Activated CD4-positive, alpha-beta memory T cell treated with anti-CD3 and anti-CD28 coated beads, Interleukin-2, amount 10 ng/mL, durations not matched to agents 7 days and 5 days (primary cell): ENCODE measurements around the gene CAVIN2. TPM values are rescaled to one million over a fixed set of nuclear protein-coding genes. Genes with fewer than 3 reads are reported as not detected.

Experiments used
- CTCF ChIA-PET: fragments of 350-600 bp; sonication (Branson Sonifier 250); formaldehyde crosslinking; loops from one replicate; lab custom pipeline; 2021; ENCODE audit warnings: antibody characterized with exemption, inconsistent platforms; lab: Charles Lee
- POLR2A ChIA-PET: fragments of 350-600 bp; sonication (Branson Sonifier 250); formaldehyde crosslinking; loops from one replicate; lab custom pipeline; 2021; ENCODE audit warnings: antibody characterized with exemption; lab: Charles Lee
- DNase-seq: peaks from one replicate; pipeline ENCODE4 v3.0.0-alpha.2; 2020
- H3K27ac Mint-ChIP-seq: one replicate; pipeline ENCODE4 v1.8.0; 2021; ENCODE audit warnings: mild to moderate bottlenecking, mixed read lengths
- H3K27me3 Mint-ChIP-seq: one replicate; pipeline ENCODE4 v1.8.0; 2021; ENCODE audit warnings: mixed read lengths
- H3K36me3 Mint-ChIP-seq: one replicate; pipeline ENCODE4 v1.8.0; 2021; ENCODE audit warnings: low read depth, mixed read lengths
- H3K4me1 Mint-ChIP-seq: one replicate; pipeline ENCODE4 v1.8.0; 2021; ENCODE audit warnings: mixed read lengths
- H3K4me3 Mint-ChIP-seq: one replicate; pipeline ENCODE4 v1.8.0; 2021; ENCODE audit warnings: mild to moderate bottlenecking, mixed read lengths
- H3K9me3 Mint-ChIP-seq: one replicate; pipeline ENCODE4 v1.8.0; 2021; ENCODE audit warnings: mixed read lengths
- total RNA-seq, 2 experiments: library from RNA; stranded (reverse); gene quantifications; one replicate each; pipeline ENCODE4 v1.2.3, GENCODE V29; 2021

The CAVIN2 gene
- total RNA-seq, 2 experiments from 2014 or later, result not detected

DNA sequence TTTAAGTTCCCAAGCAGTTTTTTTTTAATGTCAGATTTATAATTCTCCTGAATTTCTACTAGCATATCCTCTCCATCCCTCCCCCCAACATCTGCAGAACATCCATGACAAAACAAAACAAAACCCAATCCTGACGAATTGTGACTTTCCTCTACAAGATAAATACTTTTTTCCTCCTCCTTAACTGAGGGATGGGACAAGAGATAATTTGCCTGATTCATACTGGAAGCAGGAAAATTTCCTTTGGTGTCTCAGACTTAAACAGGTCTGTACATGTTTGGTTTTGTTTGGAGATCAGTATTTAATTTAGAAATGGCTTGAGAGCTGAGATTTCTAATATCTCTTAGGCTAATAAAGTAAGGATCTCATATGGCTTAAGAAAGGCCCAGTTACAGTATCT is 2.2 kb downstream of the CAVIN2 start:
- POLR2A ChIA-PET, result no interaction called here
- peaks cover 49% of the 10 kb centered on the region for H3K27me3 Mint-ChIP-seq
- no peaks in the 10 kb centered on the region for H3K36me3 Mint-ChIP-seq
- no peak for DNase-seq
- H3K9me3 Mint-ChIP-seq, result no peaks in the 10 kb centered on the region
- H3K4me1 Mint-ChIP-seq, result peaks cover 2% of the 10 kb centered on the region
- CTCF ChIA-PET, result no interaction called here
- no peak overlapping the region for H3K27ac Mint-ChIP-seq
- no peak overlapping the region for H3K4me3 Mint-ChIP-seq

GRCh38 chr2:191840921-191841320 is 6.0 kb downstream of the CAVIN2 start:
- Mint-ChIP-seq H3K4me1 (no peaks in the 10 kb centered on the region), H3K27ac (no peak overlapping the region), H3K4me3 (no peak overlapping the region), H3K36me3 (no peaks in the 10 kb centered on the region), H3K27me3 (peaks cover 30% of the 10 kb centered on the region), H3K9me3 (no peaks in the 10 kb centered on the region)
- DNase-seq, result no peak
- ChIA-PET POLR2A (no interaction called here), CTCF (no interaction called here)

DNA sequence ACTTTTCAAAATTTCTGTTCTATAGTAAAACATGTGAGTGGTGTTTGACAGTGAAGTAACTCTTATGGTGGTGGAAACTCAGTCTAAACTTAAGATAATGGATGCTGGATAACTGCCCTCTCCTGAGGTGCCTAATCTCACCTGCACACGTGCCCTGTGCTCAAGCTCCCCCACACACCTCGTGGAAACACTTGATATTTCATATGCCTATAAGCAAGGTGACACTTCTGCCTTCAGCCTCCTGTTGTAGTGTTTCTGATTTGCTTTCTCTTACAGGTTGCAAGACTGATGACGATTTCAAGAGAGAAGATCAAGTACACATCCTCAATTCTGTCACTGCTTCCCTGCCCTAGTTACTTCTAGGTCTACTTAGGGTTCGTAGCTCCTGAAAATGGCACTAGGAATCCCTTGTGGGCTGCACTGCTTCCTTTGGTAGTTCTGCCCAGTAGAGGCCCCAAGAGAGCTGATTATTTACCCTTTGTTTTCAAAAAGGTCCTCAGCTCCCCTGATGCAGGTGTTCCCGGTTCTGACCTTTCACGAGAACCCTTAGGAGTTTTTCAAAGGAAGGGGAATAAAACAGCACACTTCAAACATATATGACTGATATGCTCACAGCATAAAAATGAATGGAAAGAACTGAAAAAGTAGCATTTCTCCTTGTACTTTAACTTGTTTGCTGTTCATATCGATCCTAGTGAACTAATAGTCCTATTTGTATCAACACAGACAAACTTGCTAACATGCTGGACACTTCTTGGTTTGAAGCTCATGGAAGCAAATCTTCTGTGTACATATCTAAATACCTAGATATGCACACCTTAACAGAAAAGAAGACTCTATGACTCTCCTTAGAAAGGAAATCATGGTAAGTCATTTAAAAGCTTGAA is 6.7 kb downstream of the CAVIN2 start:
- CTCF ChIA-PET, result interaction anchor here (1.0 to 1.7 kb wide), 2 partner anchors 14 to 144 kb away, joined by 3 to 5 read pairs; no protein-coding TSS in a partner anchor

DNA sequence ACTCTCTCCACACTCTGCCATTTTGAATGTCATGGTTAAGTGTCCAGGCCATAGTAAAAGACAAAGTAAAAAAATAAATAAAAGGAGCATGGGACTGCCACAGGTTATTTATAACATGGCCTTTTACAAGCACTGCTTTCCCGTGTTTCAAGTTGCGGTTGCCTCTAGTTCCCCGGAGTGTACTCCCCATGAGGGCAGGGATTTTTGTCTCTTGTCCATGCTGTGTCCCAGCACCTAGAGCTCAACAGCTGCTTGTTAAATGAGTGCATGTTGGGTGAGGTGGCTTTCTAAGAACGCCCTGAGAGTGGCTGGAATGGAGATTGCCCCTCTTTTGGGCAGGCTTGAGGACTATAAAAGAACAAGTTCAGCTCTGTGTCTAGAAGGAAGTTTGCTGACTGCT is 8.4 kb downstream of the CAVIN2 start:
- Mint-ChIP-seq H3K4me3 (no peak overlapping the region), H3K4me1 (no peaks in the 10 kb centered on the region), H3K36me3 (no peaks in the 10 kb centered on the region), H3K27ac (no peak overlapping the region), H3K9me3 (no peaks in the 10 kb centered on the region), H3K27me3 (peaks cover 22% of the 10 kb centered on the region)
- CTCF ChIA-PET, result no interaction called here
- DNase-seq, result no peak
- POLR2A ChIA-PET, result no interaction called here

More for the DNA sequence above, 6.7 kb downstream of the CAVIN2 start:
- POLR2A ChIA-PET, result no interaction called here
- no peaks in the 10 kb centered on the region for H3K36me3 Mint-ChIP-seq
- no peaks in the 10 kb centered on the region for H3K9me3 Mint-ChIP-seq
- DNase-seq, result no peak
- H3K27me3 Mint-ChIP-seq, result peaks cover 23% of the 10 kb centered on the region
- H3K4me3 Mint-ChIP-seq, result no peak overlapping the region
- no peak overlapping the region for H3K27ac Mint-ChIP-seq
- H3K4me1 Mint-ChIP-seq, result no peaks in the 10 kb centered on the region

GRCh38 chr2:191836853-191837769 is 9.8 kb downstream of the CAVIN2 start:
- DNase-seq, result no peak
- ChIA-PET CTCF (no interaction called here), POLR2A (no interaction called here)
- Mint-ChIP-seq H3K27ac (no peak overlapping the region), H3K4me1 (no peaks in the 10 kb centered on the region), H3K36me3 (no peaks in the 10 kb centered on the region), H3K9me3 (no peaks in the 10 kb centered on the region), H3K4me3 (no peak overlapping the region), H3K27me3 (peaks cover 26% of the 10 kb centered on the region)

DNA sequence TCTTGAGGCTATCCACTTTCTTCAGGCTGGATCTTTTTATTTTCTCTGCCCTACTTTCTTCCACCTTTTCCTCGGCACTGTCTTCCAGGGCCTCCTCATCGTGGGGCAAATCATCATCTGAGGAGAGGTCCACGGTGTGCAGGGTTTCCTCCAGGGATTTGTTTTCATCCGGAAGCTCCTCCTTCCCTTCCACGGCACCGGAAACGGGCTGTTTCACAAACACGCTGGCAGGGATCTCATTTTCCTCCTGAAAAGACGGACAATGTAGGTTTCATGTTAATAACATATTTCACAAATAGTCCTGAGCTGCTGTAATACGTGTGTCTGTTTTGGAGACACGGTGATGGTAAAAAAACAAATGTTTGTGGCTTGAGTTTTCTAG is 10.4 kb downstream of the CAVIN2 start:
- H3K27me3 Mint-ChIP-seq, result peaks cover 25% of the 10 kb centered on the region
- POLR2A ChIA-PET, result no interaction called here
- DNase-seq, result no peak
- no peak overlapping the region for H3K27ac Mint-ChIP-seq
- H3K36me3 Mint-ChIP-seq, result no peaks in the 10 kb centered on the region
- CTCF ChIA-PET, result no interaction called here
- no peak overlapping the region for H3K4me3 Mint-ChIP-seq
- no peaks in the 10 kb centered on the region for H3K9me3 Mint-ChIP-seq
- no peaks in the 10 kb centered on the region for H3K4me1 Mint-ChIP-seq

DNA sequence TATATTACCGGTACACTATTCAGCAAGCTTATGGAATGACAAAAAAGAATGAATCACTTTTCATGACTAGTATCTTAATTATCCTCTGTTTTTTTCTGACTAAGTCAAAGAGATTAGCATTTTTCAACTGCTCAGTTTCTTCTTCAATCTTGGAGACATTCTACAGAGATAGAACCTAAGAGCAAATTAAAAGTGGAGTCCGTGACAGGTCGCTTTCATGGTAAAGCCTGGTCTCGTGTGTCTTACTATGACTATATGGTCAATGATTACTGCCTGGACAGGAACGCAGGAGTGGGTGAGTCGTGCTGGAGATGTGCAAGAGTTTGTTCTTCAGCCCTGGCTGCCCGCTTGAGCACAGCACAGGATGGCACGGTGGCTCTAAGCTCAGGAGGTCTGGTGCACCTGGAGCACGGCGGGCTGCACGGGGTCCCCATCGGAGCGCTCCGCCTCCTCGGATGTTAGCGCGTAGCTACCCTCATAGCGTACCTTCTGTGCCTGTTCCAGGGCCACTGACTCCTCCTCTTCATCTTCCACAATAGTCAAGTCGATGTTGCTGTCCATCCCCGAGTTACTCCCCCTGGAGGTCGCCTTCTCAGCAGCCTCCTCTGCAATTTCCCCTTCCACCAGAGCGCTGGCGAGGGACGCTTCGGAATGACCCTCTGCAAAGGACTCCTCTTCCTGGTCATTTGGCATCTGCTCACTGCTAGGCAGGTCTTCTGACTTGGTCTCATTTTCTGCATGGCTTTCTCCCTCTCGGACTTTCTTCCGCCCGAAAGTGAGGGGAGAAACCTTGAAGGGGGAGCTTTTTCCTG is 11.1 kb downstream of the CAVIN2 start:
- Mint-ChIP-seq H3K9me3 (no peaks in the 10 kb centered on the region), H3K4me3 (no peak overlapping the region), H3K4me1 (no peaks in the 10 kb centered on the region), H3K27ac (no peak overlapping the region), H3K27me3 (peaks cover 24% of the 10 kb centered on the region), H3K36me3 (no peaks in the 10 kb centered on the region)
- ChIA-PET CTCF (interaction anchor here (1.4 kb wide), 1 partner anchor 327 kb away, joined by 6 read pairs; no protein-coding TSS in a partner anchor), POLR2A (no interaction called here)
- no peak for DNase-seq

DNA sequence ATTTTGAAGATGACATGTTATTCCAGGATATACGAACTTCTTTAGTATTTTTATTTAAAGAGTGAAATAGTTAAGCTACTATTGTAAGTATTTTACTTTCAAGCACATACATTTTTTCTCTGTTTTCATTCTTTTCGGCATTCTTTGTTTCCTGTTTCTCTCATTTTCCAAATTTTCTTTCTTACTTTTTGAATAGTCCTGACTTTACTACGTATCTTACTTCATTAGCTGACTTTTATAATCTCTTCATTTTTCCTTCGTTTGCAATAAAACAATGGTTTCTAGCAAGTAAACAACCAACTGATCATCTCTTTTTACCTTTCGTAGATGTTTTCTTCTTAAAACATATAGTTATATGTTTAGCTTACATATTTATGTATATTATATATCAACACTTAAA is 11.8 kb downstream of the CAVIN2 start:
- Mint-ChIP-seq H3K4me3 (no peak overlapping the region), H3K27me3 (peaks cover 25% of the 10 kb centered on the region), H3K4me1 (no peaks in the 10 kb centered on the region), H3K9me3 (no peaks in the 10 kb centered on the region), H3K36me3 (no peaks in the 10 kb centered on the region), H3K27ac (no peak overlapping the region)
- ChIA-PET CTCF (interaction anchor here (1.4 kb wide), 1 partner anchor 327 kb away, joined by 6 read pairs; no protein-coding TSS in a partner anchor), POLR2A (no interaction called here)
- no peak for DNase-seq

DNA sequence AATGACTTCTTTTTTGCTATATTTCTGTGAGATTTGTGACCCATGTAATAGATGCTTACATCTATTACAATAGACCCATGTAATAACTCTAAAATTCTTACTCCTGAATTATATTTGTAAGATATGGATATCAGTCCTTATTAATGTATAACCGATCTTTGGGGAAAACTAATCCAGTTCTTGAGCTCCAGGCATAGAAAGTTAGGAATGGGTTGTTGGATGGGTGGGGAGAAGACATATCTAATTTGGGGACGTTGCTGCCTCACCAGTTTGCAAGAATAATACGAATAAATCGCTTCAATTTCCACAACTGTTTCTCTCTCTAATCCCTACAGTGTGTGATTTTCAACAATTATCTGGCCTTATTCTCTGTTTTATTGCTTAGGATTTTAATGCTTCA is 13.5 kb downstream of the CAVIN2 start:
- no peaks in the 10 kb centered on the region for H3K9me3 Mint-ChIP-seq
- peaks cover 20% of the 10 kb centered on the region for H3K27me3 Mint-ChIP-seq
- H3K4me3 Mint-ChIP-seq, result no peak overlapping the region
- H3K36me3 Mint-ChIP-seq, result no peaks in the 10 kb centered on the region
- H3K27ac Mint-ChIP-seq, result no peak overlapping the region
- ChIA-PET POLR2A (no interaction called here), CTCF (no interaction called here)
- no peak for DNase-seq
- H3K4me1 Mint-ChIP-seq, result no peaks in the 10 kb centered on the region

GRCh38 chr2:191832668-191833067 is 14.2 kb downstream of the CAVIN2 start:
- Mint-ChIP-seq H3K9me3 (no peaks in the 10 kb centered on the region), H3K27me3 (peaks cover 17% of the 10 kb centered on the region), H3K4me3 (no peak overlapping the region), H3K36me3 (no peaks in the 10 kb centered on the region), H3K27ac (no peak overlapping the region), H3K4me1 (no peaks in the 10 kb centered on the region)
- no peak for DNase-seq
- CTCF ChIA-PET, result no interaction called here
- POLR2A ChIA-PET, result no interaction called here

- Mint-ChIP-seq H3K36me3 (no peaks in the 10 kb centered on the region), H3K4me1 (no peaks in the 10 kb centered on the region), H3K27ac (no peak overlapping the region), H3K9me3 (no peaks in the 10 kb centered on the region), H3K4me3 (no peak overlapping the region), H3K27me3 (peaks cover 17% of the 10 kb centered on the region)
- DNase-seq, result no peak
- CTCF ChIA-PET, result interaction anchor here (1.1 to 1.3 kb wide), 2 partner anchors 277 to 331 kb away, joined by 3 read pairs; no protein-coding TSS in a partner anchor
- POLR2A ChIA-PET, result no interaction called here
Observed at GRCh38 chr2:191831410-191831994, 15.4 kb downstream of the CAVIN2 start.

- ChIA-PET POLR2A (no interaction called here), CTCF (no interaction called here)
- DNase-seq, result no peak
- Mint-ChIP-seq H3K9me3 (no peaks in the 10 kb centered on the region), H3K36me3 (no peaks in the 10 kb centered on the region), H3K4me3 (no peak overlapping the region), H3K27ac (no peak overlapping the region), H3K4me1 (no peaks in the 10 kb centered on the region), H3K27me3 (peaks cover 14% of the 10 kb centered on the region)
Observed at GRCh38 chr2:191824398-191824797, 22.5 kb downstream of the CAVIN2 start.
